ENCODE results near the gene ZNF182.

- TF ChIP-seq REST (IDR thresholded peaks at IDR 0.05; ENCODE audit: borderline replicate concordance) (no peak), REST (CRISPR knock-in tag; IDR thresholded peaks at IDR 0.05; ENCODE audit: low read depth) (no peak), MAZ (CRISPR knock-in tag; conservative IDR thresholded peaks at IDR 0.05 in 1 of 2, IDR thresholded peaks at IDR 0.05 in 1 of 2) (no peak), SIX5 (IDR thresholded peaks at IDR 0.05; ENCODE audit: borderline replicate concordance in 1 of 2, insufficient read depth in 1 of 2, low read depth in 1 of 2, low read length in 2 of 2) (no peak), NR4A1 (CRISPR knock-in tag; IDR thresholded peaks at IDR 0.05) (no peak), NR4A1 (tag; IDR thresholded peaks at IDR 0.05) (no peak), NR2C2 (CRISPR knock-in tag; IDR thresholded peaks at IDR 0.05) (no peak), NR2C2 (tag; IDR thresholded peaks at IDR 0.05) (no peak), TBL1XR1 (IDR thresholded peaks at IDR 0.05; ENCODE audit: low read length in 2 of 2) (no peak), ZFX (CRISPR knock-in tag; IDR thresholded peaks at IDR 0.05) (no peak), TEAD2 (tag; IDR thresholded peaks at IDR 0.05) (no peak), ZNF263 (CRISPR knock-in tag; IDR thresholded peaks at IDR 0.05; ENCODE audit: borderline replicate concordance) (no peak), MTA1 (IDR thresholded peaks at IDR 0.05; ENCODE audit: borderline replicate concordance) (no peak)
Observed at GRCh38 chrX:47941423-47941822, 62.4 kb downstream of the ZNF182 start.

Measured in K562 (cell line).